IPS-NIHi7 (cell line): ENCODE data around the gene IMPG1.
"Not testable (repeated sequence)": the region's sequence is repeated elsewhere in the genome, so short reads cannot be mapped to it uniquely, and the experiment has no call there.

Source experiments
- DNase-seq: peaks from one replicate; pipeline ENCODE4 v3.0.0; 2012; ENCODE audit warnings: mixed read lengths; ENCODE audit errors: extremely low spot score

The IMPG1 gene

DNA sequence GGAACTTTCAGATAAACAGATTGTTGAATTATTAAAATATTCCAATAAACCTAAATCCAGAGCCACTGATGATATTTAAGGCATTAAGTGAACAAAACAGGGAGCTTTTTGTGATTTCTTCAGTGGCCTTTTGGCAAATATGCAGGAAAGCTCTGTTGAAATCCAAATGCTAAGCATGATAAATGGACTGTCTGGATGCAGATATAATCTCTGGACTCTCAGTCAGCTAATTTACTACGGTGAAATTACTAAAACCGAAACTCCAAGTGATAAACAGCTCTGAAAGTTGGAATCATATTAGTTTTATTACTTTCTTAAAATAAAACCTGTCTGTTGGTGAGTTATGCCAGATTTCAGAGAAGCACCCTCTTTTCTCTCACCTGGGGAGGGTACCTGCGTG lies 120.3 kb downstream of the IMPG1 start:
- DNase-seq = no peak

GRCh38 chr6:75947935-75948334 lies 124.5 kb downstream of the IMPG1 start:
- DNase-seq = no peak

DNA sequence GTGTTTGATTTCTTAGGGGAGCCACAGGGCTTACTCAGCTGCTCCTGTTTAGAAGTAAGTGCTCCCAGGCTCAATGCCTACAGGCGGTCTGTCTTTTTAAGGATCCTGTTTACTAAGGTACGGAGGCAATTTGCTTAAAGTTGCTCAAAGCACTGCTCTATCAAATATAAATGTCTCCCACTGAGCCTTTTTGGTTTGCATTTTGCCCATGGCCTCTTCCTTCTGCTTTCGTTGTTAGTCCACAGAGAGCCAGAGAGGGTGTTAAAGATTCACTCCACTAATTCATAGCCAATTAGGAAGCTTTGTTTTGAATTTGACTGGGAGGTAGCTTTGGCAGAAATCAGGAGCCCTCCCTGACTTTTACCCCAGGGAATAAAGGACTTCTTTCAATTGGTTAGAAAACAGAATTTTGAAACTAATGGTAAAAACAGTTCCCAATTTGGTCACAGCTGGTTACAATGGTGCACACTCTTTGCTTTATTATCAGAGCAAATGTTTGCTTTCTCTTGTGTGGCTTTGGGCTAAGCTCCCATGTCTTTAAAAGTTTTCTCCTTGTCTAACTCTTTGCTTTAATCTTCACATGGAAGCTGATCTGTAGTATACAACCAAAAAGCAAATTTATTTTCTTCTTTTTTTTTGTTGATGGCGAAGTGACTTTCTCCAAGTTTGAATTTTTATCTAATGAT lies 126.2 kb downstream of the IMPG1 start:
- no peak for DNase-seq

DNA sequence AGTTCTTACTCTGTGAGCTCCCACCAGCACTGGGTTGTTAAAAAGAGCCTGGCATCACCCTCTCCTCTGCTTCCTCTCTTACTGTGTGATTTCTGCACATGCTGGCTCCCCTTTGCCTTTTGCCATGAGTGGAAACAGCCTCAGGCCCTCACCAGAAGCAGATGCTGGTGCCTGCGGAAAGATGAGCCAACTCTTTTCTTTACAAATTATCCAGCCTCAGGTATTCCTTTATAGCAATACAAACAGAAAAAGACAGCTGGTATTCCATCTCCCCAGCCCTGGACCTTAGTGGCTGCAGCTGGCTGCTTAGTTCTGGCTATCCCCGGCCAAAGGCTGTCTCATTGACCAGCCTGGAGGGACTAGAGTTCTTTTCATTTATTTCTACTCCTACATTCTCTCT lies 129.1 kb downstream of the IMPG1 start:
- no peak for DNase-seq

DNA sequence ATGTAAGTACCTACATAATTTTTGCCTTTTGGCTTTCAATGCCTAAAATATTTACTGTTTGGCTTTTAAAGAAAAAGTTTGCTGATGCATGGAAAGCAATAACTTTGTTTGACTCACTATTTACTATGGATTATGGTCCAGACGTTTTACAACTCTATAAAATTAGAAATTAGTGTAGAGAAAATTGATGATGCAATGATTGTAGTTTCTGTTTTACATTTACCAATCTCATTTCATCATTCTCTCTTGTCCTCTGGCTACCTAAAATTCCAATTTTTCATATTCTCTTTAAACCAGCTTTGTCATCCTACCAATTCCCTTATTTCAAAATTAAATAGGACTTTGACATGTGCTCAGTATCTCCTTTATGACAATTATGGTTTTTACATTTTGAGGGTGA lies 131.0 kb downstream of the IMPG1 start:
- no peak for DNase-seq

DNA sequence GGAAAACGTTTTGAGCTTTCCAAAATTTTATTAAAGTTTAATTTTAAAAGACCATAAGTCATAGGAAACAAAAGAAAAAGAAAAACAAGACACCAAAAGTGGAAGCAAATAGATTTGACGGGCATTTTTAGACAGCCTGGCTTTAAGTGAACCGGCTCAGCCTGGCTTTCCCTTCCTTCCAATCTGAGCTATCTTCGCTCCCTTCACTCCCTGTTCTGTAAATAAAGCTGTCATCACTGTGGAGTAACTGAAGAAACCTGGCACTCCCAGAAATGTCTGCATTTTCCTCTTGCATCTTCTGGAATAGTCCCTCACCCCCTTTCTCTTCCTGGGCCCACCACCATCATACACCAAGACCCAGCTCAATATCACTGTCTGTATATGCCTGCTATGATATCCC lies 131.9 kb downstream of the IMPG1 start:
- DNase-seq = no peak

GRCh38 chr6:75937846-75938245 lies 134.6 kb downstream of the IMPG1 start:
- DNase-seq = no peak

DNA sequence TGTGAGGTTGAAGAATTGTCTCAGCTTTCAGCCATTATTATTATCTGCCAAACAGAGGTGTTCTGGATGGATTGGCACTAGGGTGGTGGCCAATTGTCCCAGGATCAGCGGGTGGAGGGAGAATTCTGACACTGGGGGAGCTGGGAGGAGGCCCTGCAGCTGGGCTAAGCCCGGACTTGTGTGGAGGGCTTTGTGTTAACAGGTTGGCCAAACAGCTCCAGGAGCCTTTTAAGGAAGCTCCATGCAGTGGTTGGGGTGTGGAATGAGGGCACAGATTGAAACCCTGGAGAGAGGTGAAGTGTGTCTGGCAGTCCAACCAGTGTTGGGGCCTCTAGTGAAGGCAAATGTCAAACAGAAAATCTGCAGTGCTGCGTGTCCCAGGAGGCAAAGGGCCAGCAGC lies 135.8 kb downstream of the IMPG1 start:
- DNase-seq = no peak

DNA sequence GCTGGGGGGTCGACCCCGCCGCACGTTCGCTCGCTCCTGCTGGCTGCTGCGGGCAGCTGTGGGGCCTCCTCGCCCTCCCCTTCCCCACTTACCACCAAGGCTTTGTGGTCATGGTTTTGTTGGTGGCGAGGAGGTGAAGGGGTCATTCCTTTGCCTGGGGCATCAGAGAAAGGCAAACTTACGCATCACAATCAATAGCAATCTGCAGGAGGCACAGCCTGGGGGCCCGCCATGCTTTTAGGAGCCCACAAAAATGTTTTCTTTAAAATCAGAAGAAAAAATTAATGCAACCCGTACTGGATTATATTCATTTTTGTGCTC lies 137.0 kb downstream of the IMPG1 start:
- DNase-seq = peak; percentile 40

GRCh38 chr6:75934643-75935472 lies 137.6 kb downstream of the IMPG1 start:
- DNase-seq = peak; percentile 77

DNA sequence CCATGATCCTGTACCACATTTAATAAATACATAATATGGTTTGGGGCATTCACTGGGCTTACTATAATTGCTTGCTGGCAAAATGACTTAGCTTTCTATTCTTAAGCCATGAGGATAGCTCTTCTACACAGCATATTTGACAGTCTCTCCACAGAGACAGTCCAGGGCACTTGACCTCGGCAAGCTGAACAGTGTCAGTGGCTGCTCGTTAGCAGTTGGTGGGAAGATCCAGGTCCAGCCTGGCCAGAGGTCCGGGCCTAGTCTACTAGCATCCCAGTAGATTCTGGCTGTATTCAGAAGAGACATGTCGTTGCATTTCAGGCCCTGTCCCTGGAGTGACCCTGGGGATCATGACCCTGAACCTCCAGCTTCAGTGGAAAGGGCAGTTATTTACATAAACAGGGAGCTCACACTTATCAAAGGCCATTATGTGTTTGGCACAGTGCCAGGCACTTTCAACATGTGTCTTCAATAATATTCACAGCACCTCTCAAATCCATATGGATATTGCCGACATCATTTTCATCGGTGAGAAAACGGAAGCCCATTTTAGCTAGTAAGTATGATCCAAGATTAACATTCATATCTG lies 139.0 kb downstream of the IMPG1 start:
- no peak for DNase-seq

- DNase-seq = peak; percentile 60
These were observed 140.4 kb downstream of the IMPG1 start for GRCh38 chr6:75932067-75932466.

DNA sequence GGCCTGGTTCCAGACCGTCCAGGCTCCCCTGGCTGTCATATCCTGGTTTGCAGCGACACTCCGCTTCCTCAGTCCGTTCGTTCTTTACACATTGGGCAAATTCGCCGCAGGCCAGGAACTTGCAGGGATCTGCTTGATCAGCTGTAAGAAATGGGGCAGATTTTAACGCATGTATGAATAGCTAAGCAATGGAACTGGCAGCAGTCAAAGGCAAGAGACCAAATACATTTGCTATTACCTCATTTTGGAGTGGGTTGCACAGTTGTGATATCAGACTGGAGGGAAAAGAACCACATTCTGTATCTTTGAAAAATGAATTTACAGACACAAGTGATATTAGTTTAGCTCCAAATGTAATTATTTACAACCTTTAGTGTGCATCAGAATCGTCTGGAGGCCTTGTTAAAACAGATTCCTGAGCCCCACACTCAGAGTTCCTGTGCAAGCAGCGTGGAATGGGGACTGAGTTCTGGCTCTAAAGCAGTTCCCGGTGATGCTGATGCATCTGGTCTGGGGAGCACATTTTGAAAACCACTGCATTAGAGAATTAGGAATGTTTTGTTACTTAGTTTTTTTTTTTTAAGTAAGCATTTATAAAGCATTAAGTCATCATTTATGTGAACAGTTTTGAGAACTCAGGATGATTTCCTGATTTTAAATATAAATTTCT lies 141.3 kb downstream of the IMPG1 start:
- no peak for DNase-seq

- DNase-seq = no peak
These were observed 145.9 kb downstream of the IMPG1 start for GRCh38 chr6:75926293-75927168.

GRCh38 chr6:75922226-75922625 lies 150.2 kb downstream of the IMPG1 start:
- DNase-seq = no peak

GRCh38 chr6:75913040-75913439 lies 159.4 kb downstream of the IMPG1 start:
- DNase-seq = no peak

- DNase-seq = no peak
These were observed 165.0 kb downstream of the IMPG1 start for GRCh38 chr6:75907444-75907843.

GRCh38 chr6:75906871-75907270 lies 165.6 kb downstream of the IMPG1 start:
- DNase-seq = no peak

- DNase-seq = not testable (repeated sequence)
These were observed 167.3 kb downstream of the IMPG1 start for GRCh38 chr6:75905129-75905528.

GRCh38 chr6:75900216-75900615 lies 172.2 kb downstream of the IMPG1 start:
- DNase-seq = not testable (repeated sequence)

GRCh38 chr6:75896526-75896925 lies 175.9 kb downstream of the IMPG1 start:
- DNase-seq = no peak

GRCh38 chr6:75893776-75894152 lies 178.7 kb downstream of the IMPG1 start:
- no peak for DNase-seq
